GM19193 (cell line): ENCODE data around the gene AVP.
A peak's percentile ranks its signal among the peaks of the same experiment; 100 is the strongest.

Experiments used
- POLR2A ChIP-seq: IDR thresholded peaks from 4 replicates; pipeline ENCODE4 v1.6.1; 2011; ENCODE audit not compliant: insufficient read depth, insufficient read length; ENCODE audit errors: extremely low read depth

Gene AVP

DNA sequence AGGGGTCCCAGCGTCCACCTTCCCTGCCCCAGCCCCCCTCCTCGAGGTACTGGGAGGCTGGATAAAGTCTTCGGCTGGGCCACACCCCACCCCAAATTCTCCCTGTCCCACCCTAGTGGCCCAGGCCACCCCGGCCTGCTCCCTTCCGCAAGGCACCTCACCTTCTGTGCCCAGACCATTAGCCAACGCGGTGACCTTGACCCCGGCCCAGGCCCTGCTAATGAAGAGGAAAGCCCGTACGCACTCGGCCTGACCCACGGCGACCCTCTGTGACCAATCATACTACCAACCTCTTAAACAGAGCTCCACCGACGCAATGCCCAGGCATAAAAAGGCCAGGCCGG is 13.3 kb downstream of the AVP start:
- no peak for TF ChIP-seq POLR2A

DNA sequence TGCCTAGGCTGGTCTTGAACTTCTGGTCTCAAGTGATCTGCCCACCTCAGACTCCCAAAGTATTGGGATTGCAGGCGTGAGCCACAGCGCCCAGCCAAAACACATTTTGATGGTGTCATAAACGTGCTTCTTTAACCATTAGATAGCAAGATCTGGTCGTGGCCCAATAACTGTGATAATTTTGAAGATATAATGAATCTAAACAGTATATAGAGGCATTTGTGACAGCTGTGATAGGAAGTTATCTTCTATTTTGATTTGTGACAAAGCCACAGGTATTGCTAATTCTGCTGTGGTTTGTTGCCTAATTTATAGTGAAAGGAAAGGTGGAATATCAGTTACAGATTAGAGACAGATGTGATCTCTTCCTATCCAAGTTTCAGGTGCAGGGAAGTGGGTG is 13.8 kb downstream of the AVP start:
- TF ChIP-seq POLR2A, result no peak

DNA sequence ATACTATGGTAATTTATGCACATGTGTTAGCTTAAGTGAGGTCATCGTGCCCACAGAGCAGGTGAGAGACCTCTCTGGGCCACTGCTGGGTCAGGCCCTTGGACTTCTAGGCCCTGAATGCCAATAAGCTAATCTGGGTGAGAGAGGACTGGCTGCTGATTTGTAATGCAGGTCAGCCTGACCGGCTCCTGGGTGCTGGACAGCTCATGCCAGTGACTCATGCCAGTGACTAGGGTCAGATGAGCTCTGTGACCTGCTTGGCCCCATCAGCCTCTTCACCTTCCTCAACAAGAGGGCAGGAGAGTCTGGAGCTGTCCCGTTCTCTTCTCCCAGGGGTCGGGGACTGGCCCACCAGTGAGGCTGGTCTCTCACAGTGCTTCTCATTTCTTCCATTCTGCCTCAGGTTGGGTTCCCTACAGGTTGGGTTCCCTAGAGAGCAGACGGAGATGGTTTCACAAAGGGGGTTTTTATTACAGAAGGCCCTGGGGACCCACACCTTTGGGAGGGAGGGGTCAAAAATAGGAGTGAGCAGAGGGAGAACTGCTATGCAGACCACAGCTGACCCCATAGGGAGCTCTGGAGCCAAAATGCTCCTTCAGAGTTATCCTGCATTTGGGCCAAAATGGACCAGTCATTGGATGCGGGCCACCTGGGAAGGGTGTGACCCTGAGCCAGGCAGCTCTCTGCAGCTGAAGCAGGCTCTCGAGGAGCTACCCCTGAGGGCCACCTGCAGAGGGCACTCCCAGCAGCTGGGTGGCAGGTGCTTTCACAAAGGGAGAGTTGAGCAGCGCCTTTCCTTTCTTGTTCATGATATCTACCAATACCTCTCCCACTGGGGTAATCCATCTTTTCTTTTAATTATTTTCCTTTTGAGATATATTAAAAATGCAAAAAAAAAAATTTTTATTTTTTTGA is 15.3 kb downstream of the AVP start:
- no peak for TF ChIP-seq POLR2A

DNA sequence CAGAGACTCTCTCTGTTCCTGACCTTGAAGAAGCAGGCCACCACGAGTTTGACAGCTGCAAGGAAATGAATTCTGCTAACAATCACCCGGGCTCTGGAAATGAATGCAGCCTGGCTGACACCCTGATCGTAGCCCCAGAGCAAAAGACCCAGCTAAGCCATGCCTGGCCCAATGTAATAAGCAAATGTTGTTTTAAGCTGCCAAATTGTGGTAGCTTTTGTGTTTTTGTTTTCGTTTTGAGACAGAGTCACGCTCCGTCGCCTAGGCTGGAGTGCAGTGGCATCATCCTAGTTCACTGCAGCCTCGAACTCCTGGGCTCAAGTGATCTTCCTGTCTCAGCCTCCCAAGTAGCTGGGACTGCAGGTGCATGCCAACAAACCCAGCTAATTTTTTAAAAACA is 16.4 kb downstream of the AVP start:
- TF ChIP-seq POLR2A, result no peak

DNA sequence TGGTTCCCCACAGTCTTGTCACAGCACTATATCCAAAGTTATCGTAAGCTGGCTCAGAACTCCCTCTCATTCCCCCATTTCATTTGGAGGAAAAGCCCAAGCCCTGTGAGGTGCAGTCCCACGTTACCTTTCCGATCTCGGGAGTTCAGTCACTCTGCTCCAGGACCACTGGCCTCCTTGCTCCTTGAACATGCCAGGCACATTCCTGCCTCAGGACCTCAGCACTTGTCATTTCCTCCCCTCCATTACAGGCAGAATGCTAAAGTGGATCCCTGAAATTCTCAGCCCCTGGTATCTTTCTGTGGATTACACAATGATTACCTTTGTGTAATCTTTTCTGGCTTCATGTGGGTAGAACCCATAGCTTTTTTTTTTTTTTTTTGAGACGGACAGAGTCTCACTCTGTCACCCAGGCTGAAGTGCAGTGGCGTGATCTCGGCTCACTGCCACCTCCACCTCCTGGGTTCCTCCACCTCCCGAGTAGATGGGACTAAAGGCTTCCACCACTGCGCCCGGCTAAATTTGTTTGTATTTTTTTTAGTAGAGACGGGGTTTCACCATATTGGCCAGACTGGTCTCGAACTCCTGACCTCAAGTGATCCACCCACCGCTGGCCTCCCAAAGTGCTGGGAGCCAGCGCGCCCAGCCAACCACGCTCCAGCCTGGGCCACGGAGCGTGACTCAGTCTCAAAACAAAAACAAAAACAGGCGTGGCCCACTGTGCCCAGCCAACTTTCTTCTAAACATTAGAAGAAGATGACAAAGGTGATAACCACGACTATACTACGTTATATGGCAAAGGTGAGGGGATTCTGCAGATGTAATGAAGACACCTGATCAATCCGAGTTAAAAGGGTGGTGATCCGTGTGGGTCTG is 17.1 kb downstream of the AVP start:
- no peak for TF ChIP-seq POLR2A

DNA sequence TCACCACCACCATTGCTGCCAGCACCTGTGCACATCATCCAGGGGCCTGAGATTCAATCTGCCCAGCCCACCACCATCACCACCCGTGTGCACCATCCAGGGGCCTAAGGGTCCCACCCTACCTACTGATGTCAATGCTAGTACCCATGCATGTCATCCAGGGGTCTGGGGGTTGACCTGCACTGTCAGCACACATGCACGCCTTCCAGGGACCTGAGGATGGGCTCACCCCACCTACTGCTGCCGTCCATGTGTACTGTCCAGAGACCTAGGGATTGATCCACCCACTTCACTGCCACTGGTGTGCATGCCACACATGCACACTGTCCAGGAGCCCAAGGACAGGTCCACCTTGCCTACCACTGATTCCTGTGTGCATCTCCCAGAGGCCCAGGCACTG is 25.0 kb downstream of the AVP start:
- TF ChIP-seq POLR2A, result no peak

DNA sequence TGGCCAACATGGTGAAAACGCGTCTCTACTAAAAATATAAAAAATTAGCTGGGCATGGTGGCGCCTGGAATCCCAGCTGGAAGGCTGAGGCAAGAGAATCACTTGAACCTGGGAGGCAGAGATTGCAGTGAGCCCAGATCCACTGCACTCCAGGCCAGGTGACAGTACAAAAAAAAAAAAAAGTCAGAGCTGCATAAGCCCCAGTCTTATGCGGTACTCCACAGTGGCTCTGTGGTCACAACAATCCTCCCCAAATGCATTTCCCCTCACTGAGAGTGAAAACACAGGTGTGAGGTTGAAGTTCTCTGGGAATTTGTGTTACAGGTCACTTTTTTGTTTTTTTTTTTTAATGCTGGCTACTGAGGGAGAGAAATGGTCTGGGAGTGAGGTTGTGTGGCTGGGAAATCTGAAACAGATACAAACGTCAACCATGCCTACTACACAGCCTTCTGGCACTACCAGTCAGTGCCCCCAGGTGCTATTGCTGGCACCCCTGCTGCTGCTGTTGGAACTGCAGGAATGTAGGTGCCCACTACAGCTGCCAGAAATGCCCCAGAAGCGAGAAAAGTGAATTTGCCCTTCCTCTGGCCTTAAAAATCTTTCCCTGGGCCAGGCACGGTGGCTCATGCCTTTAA is 33.0 kb downstream of the AVP start:
- no peak for TF ChIP-seq POLR2A

DNA sequence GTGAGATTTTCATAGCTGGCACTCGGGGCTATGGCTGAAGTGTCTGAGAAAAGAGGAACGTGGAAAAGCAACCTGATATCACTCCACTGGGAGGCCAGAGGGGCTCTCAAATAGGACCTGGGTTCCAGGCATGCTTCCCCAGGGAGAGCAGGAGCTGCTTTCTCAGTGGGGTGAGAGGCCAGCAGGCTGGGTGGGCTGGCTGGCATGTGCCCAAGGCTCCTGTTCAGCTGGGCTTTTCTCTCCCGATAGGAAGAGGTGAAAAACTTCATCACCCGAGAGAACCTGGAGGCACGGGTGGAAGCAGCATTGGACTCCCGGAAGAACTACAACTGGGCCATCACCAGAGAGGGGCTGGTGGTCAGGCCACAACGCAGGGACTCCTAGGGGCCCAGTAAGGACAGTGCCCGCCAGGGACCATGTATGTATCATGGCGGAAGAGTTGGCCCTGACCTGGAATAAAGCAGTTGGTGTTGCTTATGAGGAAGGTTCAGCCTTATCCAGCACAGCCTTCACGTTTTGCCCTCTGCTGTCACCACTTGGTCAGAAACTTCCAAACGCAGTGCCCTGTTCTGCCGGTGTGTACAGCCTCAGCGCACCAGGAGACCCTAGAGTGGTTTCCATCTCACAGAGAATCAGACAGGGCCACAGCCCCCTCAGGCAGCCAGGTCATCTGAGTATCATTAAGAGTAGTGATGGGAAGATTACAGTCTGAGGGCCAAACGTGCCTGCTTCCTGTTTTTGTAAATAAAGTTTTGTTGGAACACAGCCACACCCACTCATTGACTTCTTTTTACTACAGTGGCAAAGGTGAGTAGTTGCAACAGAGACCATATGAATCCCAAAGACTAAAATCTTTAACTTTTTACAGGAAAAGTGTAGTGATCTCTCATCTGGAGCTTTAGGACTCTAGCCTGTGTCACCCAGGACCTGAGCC is 36.8 kb downstream of the AVP start:
- no peak for TF ChIP-seq POLR2A

DNA sequence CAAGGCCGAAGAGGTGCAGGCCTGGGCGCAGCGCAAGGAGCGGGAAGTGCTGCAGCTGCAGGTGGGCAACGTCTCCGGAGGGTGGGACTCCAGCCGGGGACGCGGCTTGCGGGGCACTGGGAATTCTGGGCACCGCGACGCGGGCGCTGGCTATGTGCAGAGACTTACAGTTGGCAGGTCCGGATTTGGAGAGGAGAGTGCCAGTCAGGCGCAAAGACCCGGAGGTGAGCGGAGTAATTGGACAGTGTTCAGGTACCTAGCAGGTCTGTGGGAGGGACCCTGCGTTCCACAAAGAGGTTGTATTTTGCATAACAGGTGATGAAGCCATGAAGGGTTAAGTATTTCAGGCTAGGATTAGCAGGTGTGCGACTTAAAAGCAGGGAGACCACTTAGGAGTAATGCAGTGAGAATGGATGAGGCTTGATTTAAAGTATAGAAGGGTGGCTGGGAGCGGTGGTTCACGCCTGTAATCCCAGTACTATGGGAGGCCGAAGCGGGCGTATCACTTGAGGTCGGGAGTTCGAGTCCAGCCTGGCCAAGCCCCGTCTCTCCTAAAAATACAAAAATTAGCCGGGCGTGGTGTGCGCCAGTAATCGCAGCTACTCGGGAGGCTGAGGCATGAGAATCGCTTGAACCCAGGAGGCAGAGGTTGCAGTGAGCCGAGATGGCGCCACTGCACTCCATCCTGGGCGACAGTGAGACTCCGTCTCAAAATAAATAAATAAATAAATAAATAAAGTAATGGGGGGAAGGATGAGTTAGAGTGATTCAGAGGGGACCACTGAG is 37.7 kb downstream of the AVP start:
- TF ChIP-seq POLR2A, result no peak

DNA sequence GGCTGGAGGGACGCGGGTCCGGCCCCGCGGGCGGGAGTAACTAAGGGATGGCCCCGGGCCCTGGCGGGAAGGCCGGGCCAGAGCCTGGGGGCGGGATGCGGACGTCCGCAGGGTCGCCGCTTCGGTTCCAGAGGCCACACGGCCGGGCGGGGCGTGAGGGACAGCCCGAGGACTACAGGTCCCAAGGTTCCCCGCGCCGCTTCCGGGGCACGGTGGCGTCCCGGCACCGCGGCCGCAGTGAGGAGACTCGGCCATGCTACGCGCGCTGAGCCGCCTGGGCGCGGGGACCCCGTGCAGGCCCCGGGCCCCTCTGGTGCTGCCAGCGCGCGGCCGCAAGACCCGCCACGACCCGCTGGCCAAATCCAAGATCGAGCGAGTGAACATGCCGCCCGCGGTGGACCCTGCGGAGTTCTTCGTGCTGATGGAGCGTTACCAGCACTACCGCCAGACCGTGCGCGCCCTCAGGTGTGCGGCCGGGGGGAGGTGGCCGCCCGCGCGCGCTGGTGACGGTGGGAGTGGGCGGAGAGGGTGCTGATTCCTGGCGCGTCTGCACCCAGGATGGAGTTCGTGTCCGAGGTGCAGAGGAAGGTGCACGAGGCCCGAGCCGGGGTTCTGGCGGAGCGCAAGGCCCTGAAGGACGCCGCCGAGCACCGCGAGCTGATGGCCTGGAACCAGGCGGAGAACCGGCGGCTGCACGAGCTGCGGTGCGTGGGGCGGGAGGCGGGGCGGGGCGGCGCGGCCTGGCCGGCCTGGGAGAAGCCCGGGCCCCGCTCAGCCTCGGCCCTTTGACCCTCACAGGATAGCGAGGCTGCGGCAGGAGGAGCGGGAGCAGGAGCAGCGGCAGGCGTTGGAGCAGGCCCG is 38.5 kb downstream of the AVP start, which contains the start of gene MRPS26:
TSS of gene MRPS26 (plus strand) at position 237 of the 861 bp plus-strand sequence. CDS start at position 254, 17 bp downstream.
- TF ChIP-seq POLR2A, result peak; percentile 82

DNA sequence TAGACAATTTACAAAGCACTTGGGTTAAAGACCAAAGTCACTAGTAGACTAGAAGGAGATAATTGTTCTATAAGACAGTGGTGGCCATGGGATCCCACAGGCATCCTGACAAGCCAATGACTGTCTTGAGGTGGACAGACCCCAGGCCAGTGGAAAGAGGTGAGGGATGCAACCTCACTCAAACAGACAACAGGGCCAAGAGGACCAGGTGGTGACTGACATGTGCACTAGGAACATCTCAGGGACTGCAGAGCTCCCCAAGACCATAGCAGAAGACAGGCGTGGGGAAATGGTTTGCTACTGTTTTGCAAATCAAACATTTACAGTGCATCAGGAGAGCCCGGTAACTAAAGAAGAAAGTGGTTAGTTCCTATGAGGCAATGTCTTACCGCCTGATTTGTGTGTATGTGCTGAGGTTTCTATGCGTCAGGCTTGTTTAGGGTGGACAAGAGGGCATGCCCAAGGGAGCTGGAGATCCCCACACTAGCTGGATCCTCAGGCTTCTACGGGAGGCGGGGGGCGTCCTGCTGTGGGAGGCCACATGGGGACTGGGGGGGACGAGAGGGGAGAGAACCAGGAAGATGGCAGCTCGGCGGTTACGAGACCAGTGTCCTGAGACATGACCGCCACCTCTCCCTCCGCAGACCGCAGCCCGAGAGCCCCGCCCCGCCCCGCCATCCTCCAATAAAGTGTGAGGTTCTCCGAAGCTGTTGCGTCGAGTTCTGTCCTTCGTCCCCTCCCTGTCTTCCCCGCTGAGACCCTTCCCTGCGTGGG is 39.3 kb downstream of the AVP start:
- no peak for TF ChIP-seq POLR2A
